AML-193 (cell line): ENCODE measurements around the gene GPR83.
"Not testable (repeated sequence)": the region's sequence is repeated elsewhere in the genome, so short reads cannot be mapped to it uniquely, and the experiment has no call there.

Source experiments
- DNase-seq, 2 experiments: peaks; one replicate each; lab custom pipeline; 2025; lab: John Stamatoyannopoulos, UW

GPR83 gene

GRCh38 chr11:94400839-94401772, at the start of gene GPR83:
GPR83 (minus strand) TSS chr11:94401419; CDS start chr11:94401247, 172 bp downstream.
- DNase-seq: no peak

- DNase-seq: no peak
Observed at GRCh38 chr11:94450048-94450447, 48.8 kb upstream of the GPR83 start.

DNA sequence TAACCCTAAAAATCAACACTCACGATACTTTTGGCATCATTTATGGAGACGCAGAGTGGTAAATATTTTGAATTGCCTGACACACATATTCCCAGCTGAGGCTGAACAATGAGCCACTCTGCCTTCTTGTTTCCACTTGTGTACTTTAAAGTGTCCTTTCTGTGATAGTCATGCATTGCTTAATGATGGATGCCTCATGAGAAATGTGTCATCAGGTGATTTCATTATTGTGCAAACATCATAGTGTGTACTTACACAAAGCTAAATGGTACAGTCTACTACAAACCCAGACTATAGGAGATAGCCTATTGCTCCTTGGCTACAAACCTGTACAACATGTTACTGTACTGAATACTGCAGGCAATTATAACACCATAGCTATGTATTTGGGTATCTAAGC, 48.2 kb upstream of the GPR83 start:
- peak in 1 of 2 experiments; percentile 24 for DNase-seq

DNA sequence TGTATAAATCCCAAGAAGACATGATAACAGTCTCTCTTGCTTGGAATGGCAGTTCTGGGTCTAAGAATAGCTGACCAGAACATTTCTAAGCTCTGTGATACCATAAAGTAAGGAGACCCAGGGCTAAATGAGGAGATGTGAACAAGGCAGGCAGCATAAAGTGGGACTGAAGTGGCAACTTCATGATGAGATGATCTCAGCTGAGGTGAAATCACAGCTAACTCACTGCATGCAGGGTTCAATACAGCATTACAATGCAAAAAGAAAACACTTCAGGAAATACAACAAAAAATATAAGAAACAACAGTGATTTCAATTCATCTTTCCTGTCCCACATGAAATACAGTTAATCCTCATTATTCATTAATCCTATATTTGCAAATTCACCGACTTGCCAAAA, 47.8 kb upstream of the GPR83 start:
- no peak for DNase-seq

DNA sequence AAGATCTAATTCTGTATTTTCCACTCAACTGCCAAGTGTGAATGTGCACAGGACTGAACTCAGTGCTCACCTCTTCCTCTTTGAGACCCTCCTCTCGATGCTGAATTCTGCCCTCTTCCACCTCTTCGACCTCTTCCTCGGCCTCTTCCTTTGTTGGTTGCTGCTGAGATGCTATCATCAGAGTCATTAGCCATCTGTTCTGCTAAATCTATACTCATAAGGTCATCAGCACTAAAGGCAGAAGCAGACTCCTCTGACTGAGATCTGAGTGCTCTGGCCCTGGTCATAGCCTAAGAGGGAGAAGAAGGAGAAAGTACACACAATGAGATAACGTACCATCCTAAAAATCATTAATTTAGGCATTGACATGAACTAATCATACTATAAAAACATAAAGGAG, 45.9 kb upstream of the GPR83 start:
- DNase-seq: no peak

GRCh38 chr11:94445641-94446040, 44.4 kb upstream of the GPR83 start:
- DNase-seq: no peak

GRCh38 chr11:94433049-94433448, 31.8 kb upstream of the GPR83 start:
- no peak for DNase-seq

GRCh38 chr11:94424662-94425061, 23.4 kb upstream of the GPR83 start:
- DNase-seq: no peak

DNA sequence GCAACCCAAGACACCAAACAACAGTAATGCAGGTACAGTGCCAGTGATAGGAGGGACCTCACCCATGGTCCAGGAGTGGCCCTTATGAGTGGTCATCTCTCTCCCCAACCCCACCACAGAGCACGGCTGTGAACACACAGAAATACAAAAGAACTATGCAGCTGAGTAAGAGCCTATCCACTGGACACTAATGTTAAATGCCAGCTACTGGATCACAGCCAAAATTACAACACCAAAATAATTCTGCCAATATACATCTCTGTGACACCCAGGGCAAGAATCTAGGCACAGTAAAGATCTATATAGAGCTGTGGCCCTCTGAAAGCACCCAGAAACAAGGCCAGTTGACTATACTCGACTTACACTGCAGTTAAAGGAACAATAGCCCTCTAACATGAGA, 22.8 kb upstream of the GPR83 start:
- DNase-seq: no peak

GRCh38 chr11:94423507-94423906, 22.3 kb upstream of the GPR83 start:
- no peak for DNase-seq

DNA sequence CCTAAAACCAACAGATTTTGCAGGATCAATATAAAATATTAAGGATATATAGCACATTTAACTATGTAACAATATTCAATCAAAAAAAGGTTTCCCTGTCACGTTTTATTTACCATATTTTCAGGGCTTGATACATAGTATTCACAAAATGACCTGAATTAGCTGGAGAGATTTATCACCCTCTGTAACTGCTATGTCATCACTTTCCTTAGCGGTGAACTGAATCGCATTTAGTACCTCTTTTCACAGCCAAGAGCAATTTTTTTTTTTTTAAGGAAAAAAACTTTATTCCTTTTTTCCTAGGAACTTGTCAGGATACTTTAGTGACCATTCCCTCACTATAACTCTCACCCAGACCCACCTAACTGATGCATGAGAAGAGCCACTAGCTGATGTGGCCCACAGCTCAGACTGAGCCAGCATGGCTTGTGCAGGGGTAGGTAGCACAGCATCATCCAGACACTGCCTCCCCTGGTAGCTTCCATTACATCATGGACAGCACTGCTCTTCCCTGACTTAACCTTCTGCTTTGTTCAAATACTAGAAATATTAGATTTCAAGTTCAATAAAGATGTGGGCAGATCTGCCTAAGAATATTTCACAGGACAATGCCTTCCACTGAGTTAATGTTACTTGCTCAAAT, 17.0 kb upstream of the GPR83 start:
- no peak for DNase-seq

GRCh38 chr11:94417386-94417987, 16.3 kb upstream of the GPR83 start:
- peak; percentile 4 to 24 for DNase-seq

DNA sequence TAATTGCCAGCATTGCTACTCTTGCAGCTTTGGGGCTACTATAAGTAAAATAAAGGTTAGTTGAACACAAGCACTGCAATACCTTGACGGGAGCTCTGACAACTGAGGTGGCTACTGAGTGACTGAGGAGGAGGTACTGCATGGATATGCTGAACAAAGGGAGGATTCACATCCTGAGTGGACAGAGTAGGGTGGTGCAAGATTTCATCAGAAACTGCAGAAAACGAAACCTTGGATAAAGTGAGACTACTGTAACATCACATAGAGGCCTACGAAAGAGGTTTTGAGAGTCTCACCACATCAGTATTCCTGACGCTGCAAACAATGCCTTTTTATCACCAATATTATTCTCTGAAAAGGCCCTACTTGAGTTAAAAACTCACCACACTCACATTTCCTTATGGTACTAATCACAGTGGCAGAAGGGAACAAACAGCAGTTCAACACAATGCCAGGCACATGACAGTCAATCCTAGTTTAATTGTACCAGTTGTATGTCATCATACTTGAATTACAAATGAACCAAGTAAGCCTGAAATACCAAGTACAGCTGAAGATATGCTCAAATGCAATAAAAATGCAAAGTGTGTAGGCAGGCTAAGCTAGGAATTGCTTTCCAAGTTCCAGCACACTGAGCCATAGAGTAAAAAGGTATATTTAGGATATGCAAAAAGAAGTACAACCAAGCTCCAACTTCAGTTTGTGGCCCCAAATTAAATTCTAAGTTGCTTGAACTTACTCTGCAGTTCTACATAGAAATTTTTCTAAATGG, 4.0 kb upstream of the GPR83 start:
- no peak for DNase-seq

DNA sequence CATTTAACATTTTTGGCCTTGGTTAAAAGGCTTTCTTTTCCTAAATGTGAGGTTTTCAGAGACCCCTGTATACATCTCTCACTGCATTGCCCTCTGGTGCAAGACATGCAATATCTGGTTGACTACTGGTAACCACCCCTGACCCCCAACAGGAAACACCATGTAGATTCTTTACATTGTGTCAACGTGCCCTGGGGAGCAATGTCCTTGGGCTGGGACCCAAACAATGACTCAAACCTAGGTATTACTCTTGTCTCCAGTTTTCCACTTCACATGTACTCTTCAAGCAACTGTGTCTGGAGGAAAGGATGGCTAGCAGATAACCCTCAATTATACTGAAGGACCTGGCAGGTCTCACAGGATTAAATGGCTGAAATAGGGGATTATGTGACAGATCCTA, 1.1 kb upstream of the GPR83 start:
- DNase-seq: no peak

GRCh38 chr11:94401773-94402265, 600 bp upstream of the GPR83 start:
- no peak for DNase-seq

DNA sequence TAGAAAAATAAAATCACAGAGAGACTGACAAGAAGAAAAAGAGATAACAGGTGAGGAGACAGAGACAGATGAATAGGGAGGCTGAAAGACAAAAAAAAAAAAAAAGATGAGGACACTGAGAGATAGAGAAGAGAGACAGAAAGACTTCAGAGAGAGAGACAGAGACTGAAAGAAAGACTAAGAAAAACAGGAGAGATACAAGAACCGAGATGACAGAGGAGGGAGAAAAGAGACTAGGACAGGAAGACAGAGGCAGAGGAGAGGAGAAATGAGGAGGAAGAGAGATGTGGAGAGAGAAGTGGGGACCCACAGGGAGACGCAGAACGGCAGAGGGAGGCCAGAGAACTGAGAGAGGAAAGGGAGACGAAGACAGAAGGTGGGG, 771 bp downstream of the GPR83 start:
- DNase-seq: no peak

GRCh38 chr11:94400050-94400449, 1.2 kb downstream of the GPR83 start:
- no peak for DNase-seq

- no peak for DNase-seq
Observed at GRCh38 chr11:94398101-94398500, 3.1 kb downstream of the GPR83 start.

DNA sequence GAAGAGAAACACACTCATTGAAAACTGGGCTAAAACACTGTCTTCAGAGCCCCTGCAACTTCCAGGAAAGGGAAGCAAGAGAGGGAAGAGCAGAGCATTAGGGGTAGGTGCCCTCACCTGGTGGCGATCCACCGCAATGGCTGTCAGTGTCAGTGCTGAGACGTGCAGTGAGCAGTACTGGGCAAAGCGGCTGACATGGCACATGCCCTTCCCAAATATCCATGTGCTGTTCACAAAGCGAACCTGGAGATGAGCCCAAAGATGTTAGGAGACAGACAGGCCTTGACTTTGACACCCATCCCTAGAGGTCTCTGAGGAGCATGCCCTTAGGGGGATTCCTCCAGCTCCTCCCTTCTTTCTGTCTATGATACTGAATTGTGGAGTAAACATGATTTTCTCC, 4.9 kb downstream of the GPR83 start:
- DNase-seq: no peak

- DNase-seq: not testable (repeated sequence)
Observed at GRCh38 chr11:94391937-94392336, 9.3 kb downstream of the GPR83 start.

- no peak for DNase-seq
Observed at GRCh38 chr11:94379613-94380012, 21.6 kb downstream of the GPR83 start.

DNA sequence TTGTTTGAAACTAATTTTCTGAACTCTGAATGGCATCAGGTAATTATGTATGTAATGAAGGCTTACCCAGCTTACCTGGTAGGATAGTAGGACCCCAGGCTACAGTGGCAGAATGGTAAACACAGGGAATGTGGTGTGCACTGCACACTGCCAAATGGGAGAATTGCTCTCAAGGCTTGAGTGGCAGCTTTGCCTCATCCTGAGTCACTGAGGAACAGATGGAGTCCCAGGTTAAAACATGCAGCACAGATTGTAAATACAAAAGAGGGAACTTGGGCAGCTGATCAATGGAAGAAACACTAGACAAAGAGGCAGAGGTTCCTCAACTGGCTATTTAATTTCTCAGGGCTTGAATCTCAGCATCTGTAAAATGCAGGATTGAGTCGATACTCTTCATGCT, 24.4 kb downstream of the GPR83 start:
- no peak for DNase-seq
